Psoas muscle (tissue), 8 donors: ENCODE measurements around the gene RPS26. TPM values are rescaled to one million over a fixed set of nuclear protein-coding genes. Genes with fewer than 3 reads are reported as not detected.
A peak's percentile ranks its signal among the peaks of the same experiment; 100 is the strongest.

ENCODE experiments used
- ATAC-seq, 4 donors: fragments of 200-7000 bp; cut with Tn5 transposase; one replicate each; pipeline ENCODE4 v1.9.1; 2020; ENCODE audit warnings: moderate library complexity in 3 of 4, mild to moderate bottlenecking in 2 of 4
- DNase-seq, 2 donors: peaks; one replicate each; pipeline ENCODE4 v3.0.0-alpha.2; 2020
- H3K27ac ChIP-seq: fragments of 200-600 bp; one replicate; pipeline ENCODE4 v1.8.0; 2022
- H3K27me3 ChIP-seq, 3 donors: fragments of 200-600 bp in 1 of 3; one replicate each; pipeline versions ENCODE4 v1.6.1 to v1.8.0; 2013 to 2022; ENCODE audit warnings: low read length in 2 of 3, mild to moderate bottlenecking in 2 of 3, moderate library complexity in 1 of 3; ENCODE audit not compliant: insufficient read depth in 3 of 3
- H3K36me3 ChIP-seq, 2 donors: fragments of 200-600 bp in 1 of 2; one replicate each; pipeline versions ENCODE4 v1.6.1 to v1.8.0; 2013 to 2022; ENCODE audit warnings: low read depth in 1 of 2, mild to moderate bottlenecking in 1 of 2, moderate library complexity in 1 of 2; ENCODE audit not compliant: insufficient read depth in 1 of 2
- H3K4me1 ChIP-seq: fragments of 200-600 bp; one replicate; pipeline ENCODE4 v1.8.0; 2022
- H3K4me3 ChIP-seq: fragments of 200-600 bp; one replicate; pipeline ENCODE4 v1.8.0; 2022; ENCODE audit warnings: mild to moderate bottlenecking
- H3K9me3 ChIP-seq: fragments of 200-600 bp; one replicate; pipeline ENCODE4 v1.8.0; 2022
- WGBS, 3 donors: extraction: QIAGEN DNeasy Blood & Tissue Kit; methylation state at CpG; one replicate each; pipeline versions ENCODE4 v1.1.6 to v1.1.7; 2013; 5-methylcytosine and 5-hydroxymethylcytosine counted together
- intact Hi-C, 2 donors: fragments of 100-400 bp; cut with DNase I; formaldehyde crosslinking; loops; one replicate each; pipeline versions ENCODE4 v1.11.0 to v1.14.2; 2022
- polyA plus RNA-seq, 3 donors: library from polyadenylated mRNA; stranded (reverse); fragments of 200-250 nt; gene quantifications; one replicate each; pipeline ENCODE4 v1.2.3, GENCODE V29; 2013
- total RNA-seq, 4 donors: library from RNA; stranded (reverse); fragmentation: NEBNext Ultra II Directional in 2 of 4; extraction: Animal tissue kit (Norgen Biotek cat#: 25700) in 2 of 4; gene quantifications; one replicate each; pipeline versions ENCODE4 v1.2.1 to v1.2.4, GENCODE V29; 2021 to 2023
- TF ChIP-seq, protein P1 (sequence below): fragments of 200-600 bp; IDR thresholded peaks from one replicate; pipeline ENCODE4 v1.8.0; 2022; ENCODE audit warnings: antibody characterized with exemption
- donor health status: healthy with polysubstance abuse.
- donor health status: DM: no; HTN: no; CAD: no; lungs with moderate emphysema.
- donor health status: Bipolar disorder and iron deficiency.
- donor health status: healthy.
- donor health status: DM: yes; HTN: yes; CAD: no.
- donor health status: DM: no; HTN: no; CAD: no.
- donor health status: DM: no; HTN: no; CAD: no.
- donor health status: DM: yes; HTN: yes; CAD: no.

The RPS26 gene
- total and polyA plus RNA-seq, 7 donors, result 16.6 to 1,360 (median 49.8) TPM

DNA sequence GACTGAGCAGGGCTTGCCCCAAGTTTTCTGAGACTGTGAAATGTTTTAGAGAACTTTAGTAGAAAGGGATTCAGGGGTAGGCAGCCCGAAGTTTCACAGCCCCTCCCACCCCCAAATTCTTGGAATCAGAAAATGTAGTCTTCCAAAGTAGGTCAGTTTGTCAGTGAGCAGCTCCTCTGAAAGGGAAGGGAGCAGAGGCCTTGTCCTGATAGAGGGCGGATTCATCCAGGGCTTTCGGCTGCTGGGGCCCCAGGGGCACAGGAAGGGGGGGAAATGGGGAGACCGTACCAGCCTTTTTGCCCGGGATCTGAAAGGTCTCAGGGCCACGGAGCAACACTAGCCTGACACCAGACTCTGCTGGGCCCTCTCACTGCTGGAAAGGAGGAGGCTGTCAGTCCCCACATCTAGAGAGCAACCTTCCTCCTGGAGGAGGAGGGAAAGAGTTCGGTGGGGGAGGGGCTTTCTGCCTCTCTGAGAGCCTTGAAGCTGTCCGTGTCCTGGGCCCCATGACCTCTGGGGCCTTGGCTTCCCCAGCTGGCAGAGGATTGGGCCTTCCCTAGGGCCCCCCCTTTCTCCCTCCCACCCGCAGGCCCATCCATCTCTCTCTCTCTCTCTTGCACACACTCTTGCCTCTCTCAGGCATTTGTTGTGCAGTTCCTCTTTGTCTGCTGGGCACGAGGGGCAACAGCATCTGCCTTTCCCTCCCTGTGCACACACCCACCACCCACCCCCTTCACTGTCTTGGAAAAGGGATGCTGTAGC is 21.1 kb upstream of the RPS26 start, which contains the start of gene IKZF4:
Gene IKZF4, plus strand, starts transcription at position 621 of the 762 bp plus-strand sequence. CDS start 451 bp downstream, outside the sequence.
- Histone ChIP-seq H3K27ac (peak within 1 kb of the TSS; percentile 4), H3K4me1 (no peaks in the 10 kb centered on the region), H3K27me3 (no peaks in the 10 kb centered on the region), H3K4me3 (peak within 1 kb of the TSS; percentile 18), H3K36me3 (peaks cover 0 to 33% of the 10 kb centered on the region in 2 donors), H3K9me3 (no peaks in the 10 kb centered on the region)
- TF ChIP-seq, protein P1, sequence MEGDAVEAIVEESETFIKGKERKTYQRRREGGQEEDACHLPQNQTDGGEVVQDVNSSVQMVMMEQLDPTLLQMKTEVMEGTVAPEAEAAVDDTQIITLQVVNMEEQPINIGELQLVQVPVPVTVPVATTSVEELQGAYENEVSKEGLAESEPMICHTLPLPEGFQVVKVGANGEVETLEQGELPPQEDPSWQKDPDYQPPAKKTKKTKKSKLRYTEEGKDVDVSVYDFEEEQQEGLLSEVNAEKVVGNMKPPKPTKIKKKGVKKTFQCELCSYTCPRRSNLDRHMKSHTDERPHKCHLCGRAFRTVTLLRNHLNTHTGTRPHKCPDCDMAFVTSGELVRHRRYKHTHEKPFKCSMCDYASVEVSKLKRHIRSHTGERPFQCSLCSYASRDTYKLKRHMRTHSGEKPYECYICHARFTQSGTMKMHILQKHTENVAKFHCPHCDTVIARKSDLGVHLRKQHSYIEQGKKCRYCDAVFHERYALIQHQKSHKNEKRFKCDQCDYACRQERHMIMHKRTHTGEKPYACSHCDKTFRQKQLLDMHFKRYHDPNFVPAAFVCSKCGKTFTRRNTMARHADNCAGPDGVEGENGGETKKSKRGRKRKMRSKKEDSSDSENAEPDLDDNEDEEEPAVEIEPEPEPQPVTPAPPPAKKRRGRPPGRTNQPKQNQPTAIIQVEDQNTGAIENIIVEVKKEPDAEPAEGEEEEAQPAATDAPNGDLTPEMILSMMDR, result no peak
- WGBS, 3 donors, result 43 to 47% (median 44%) methylated on average over 7 to 10 of the region's 10 CpGs
- DNase-seq (peak; percentile 58 to 67), ATAC-seq (peak in 3 of 4 donors; percentile 50 to 70 (median 52))
- intact Hi-C loops, result no loop called here

DNA sequence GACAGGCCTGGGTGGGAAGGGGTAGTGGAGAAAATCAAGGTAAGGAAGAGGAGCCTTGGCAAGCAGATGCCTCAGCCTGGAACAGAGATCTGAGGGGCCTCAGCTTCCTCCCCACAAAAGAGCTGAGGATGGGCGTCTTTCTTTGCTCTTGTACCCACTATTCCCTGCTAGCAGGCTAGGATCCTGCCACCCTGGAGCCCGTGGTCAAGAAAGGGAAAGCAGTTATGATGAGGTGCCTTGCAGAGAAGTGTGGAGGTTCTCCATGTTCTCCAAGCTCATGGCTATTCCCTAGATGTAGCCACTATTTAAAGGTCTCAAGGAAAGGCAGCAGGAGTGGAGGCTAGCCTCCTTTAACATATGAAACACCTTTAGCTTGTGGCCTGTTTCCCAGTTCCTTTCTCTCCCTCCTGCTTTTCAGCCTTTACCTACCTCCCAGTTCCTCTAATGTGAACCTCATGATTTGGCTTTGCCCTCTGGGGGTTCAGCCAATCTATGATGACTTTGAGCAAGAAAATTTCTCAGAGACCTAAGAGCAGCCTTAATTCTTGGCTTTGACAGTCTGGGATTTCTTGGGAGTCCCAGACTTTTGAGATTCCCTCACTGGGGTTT is 19.7 kb upstream of the RPS26 start:
- no peak for DNase-seq
- intact Hi-C loops, result no loop called here
- Histone ChIP-seq H3K27me3 (no peaks in the 10 kb centered on the region), H3K36me3 (peaks cover 0 to 33% of the 10 kb centered on the region in 2 donors), H3K4me1 (no peaks in the 10 kb centered on the region), H3K4me3 (no peak overlapping the region), H3K9me3 (no peaks in the 10 kb centered on the region), H3K27ac (no peak overlapping the region)
- TF ChIP-seq, protein P1, result no peak
- WGBS, 3 donors, result 57 to 70% (median 65%) methylated on average over 2 of the region's 2 CpGs
- ATAC-seq, result no peak

DNA sequence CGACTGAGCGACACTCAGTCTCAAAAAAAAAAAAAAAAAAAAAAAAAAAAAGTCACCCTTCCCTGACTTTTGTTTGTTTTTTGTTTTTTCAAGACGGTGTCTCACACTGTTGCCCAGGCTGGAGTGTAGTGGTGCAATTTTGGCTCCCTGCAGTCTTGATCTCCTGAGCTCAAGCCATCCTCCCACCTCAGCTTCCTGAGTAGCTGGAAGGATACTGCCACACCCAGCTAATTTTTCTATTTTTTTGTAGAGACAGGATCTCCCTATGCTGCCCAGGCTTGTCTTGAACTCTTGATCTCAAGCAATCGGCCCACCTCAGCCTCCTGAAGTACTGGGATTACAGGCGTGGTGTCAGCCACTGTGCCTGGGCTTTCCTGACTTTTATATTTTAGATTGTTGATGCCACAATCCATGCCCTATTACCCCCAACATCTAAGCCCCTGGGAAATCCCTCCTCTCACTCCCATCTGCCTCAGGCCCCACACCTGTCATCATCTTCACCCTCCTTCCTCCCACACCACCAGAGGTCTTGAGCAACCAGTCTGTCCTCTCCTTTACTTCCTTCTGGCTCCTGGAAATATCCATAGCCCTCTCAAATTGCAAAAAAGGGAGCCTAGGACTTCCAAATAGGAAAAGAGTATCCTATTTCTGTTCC is 13.1 kb upstream of the RPS26 start:
- H3K4me3 ChIP-seq, result no peak overlapping the region
- H3K36me3 ChIP-seq, result peaks cover 0 to 67% of the 10 kb centered on the region in 2 donors
- no peaks in the 10 kb centered on the region for H3K27me3 ChIP-seq
- WGBS, 3 donors, result 70 to 93% (median 85%) methylated on average over 3 to 5 of the region's 5 CpGs
- intact Hi-C loops, result loop anchor here in 1 of 2 donors (5.0 kb wide), 1 partner anchor 291 kb away; no protein-coding TSS in a partner anchor
- H3K9me3 ChIP-seq, result no peaks in the 10 kb centered on the region
- TF ChIP-seq, protein P1, result no peak
- DNase-seq (no peak), ATAC-seq (no peak)
- no peaks in the 10 kb centered on the region for H3K4me1 ChIP-seq
- no peak overlapping the region for H3K27ac ChIP-seq

DNA sequence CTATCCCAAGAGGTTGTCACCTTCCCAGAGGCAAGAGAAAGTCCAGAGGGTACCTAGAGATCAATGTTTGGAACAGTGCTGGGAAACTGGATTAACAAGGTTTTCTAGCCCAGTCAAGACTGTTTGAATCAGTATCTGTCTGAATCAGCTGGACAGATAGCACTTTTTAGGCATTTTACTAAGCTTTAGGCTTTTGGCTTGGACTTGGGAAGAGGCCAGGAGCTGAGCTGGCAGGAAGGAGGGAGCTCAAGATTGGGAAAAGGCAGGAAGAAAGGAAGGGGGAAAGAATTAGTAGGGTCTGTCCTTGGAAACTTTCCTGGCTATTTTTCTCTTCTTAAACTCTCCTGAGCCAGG is 12.6 kb upstream of the RPS26 start:
- DNase-seq (no peak), ATAC-seq (no peak)
- TF ChIP-seq, protein P1, result no peak
- H3K27ac ChIP-seq, result no peak overlapping the region
- H3K4me1 ChIP-seq, result no peaks in the 10 kb centered on the region
- H3K27me3 ChIP-seq, result no peaks in the 10 kb centered on the region
- intact Hi-C loops, result loop anchor here in 1 of 2 donors (5.0 kb wide), 1 partner anchor 292 kb away; no protein-coding TSS in a partner anchor
- H3K9me3 ChIP-seq, result no peaks in the 10 kb centered on the region
- peaks cover 0 to 72% of the 10 kb centered on the region in 2 donors for H3K36me3 ChIP-seq
- no peak overlapping the region for H3K4me3 ChIP-seq
